T47D (cell line): ENCODE data around the gene PRAMEF18.
A peak's percentile ranks its signal among the peaks of the same experiment; 100 is the strongest.
"Not testable (repeated sequence)": the region's sequence is repeated elsewhere in the genome, so short reads cannot be mapped to it uniquely, and the experiment has no call there.

ENCODE experiments used
- DNase-seq, 2 experiments: peaks; one replicate each; pipeline versions ENCODE4 v3.0.0 to v3.0.0-alpha.2; 2011 to 2012; ENCODE audit warnings: low read depth in 1 of 2, low spot score in 1 of 2
- JUND ChIP-seq: IDR thresholded peaks from 2 replicates; pipeline ENCODE4 v1.6.1; 2012; ENCODE audit warnings: low read depth
- in situ Hi-C: cut with HindIII; loops from 2 replicates; pipeline ENCODE4 v1.10.0; 2016; ENCODE audit warnings: low sequenced_read_pairs, low pct_unique_long_range_greater_than_20kb

The PRAMEF18 gene

GRCh38 chr1:13228343-13228781, 2.4 kb upstream of the PRAMEF18 start:
- DNase-seq = peak in 1 of 2 experiments; percentile 41
- in situ Hi-C loops = no loop called here
- TF ChIP-seq JUND = no peak

GRCh38 chr1:13227271-13228055, 1.5 kb upstream of the PRAMEF18 start:
- in situ Hi-C loops = not testable (repeated sequence)

GRCh38 chr1:13224480-13225060, 1.4 kb downstream of the PRAMEF18 start:
- in situ Hi-C loops = no loop called here
- no peak for TF ChIP-seq JUND
- no peak for DNase-seq

More at GRCh38 chr1:13227271-13228055, 1.5 kb upstream of the PRAMEF18 start:
- DNase-seq = not testable (repeated sequence)

GRCh38 chr1:13222788-13223187, 3.2 kb downstream of the PRAMEF18 start:
- DNase-seq, in situ Hi-C loops: not testable (repeated sequence)

GRCh38 chr1:13219203-13219602, 6.8 kb downstream of the PRAMEF18 start:
- in situ Hi-C loops, DNase-seq: not testable (repeated sequence)

GRCh38 chr1:13216619-13217018, 9.3 kb downstream of the PRAMEF18 start:
- DNase-seq, in situ Hi-C loops: not testable (repeated sequence)

- DNase-seq, in situ Hi-C loops: not testable (repeated sequence)
Observed at GRCh38 chr1:13208712-13209111, 17.2 kb downstream of the PRAMEF18 start.

GRCh38 chr1:13201309-13201708, 24.6 kb downstream of the PRAMEF18 start, which contains the start of gene PRAMEF13:
TSS of gene PRAMEF13 (minus strand) at chr1:13201409. CDS start at chr1:13199589, 1,820 bp downstream.
- DNase-seq, in situ Hi-C loops: not testable (repeated sequence)
